IPS-18a (cell line): ENCODE results near the gene NBPF15.
"Not testable (repeated sequence)": the region's sequence is repeated elsewhere in the genome, so short reads cannot be mapped to it uniquely, and the experiment has no call there.

Experiments used
- H3K27ac ChIP-seq: one replicate; pipeline ENCODE4 v1.5.1; 2013; ENCODE audit warnings: low read length
- H3K27me3 ChIP-seq: one replicate; pipeline ENCODE4 v1.6.1; 2013; ENCODE audit warnings: mild to moderate bottlenecking, low read length; ENCODE audit not compliant: control insufficient read depth, insufficient read depth
- H3K36me3 ChIP-seq: one replicate; pipeline ENCODE4 v1.6.1; 2013; ENCODE audit warnings: low read depth, low read length; ENCODE audit not compliant: control insufficient read depth
- H3K4me1 ChIP-seq: one replicate; pipeline ENCODE4 v1.6.1; 2013; ENCODE audit warnings: low read depth, low read length; ENCODE audit not compliant: control insufficient read depth
- H3K4me3 ChIP-seq: one replicate; pipeline ENCODE4 v1.5.1; 2013; ENCODE audit warnings: low read length
- H3K9ac ChIP-seq: one replicate; pipeline ENCODE4 v1.6.1; 2013; ENCODE audit warnings: mild to moderate bottlenecking, low read length, moderate library complexity
- H3K9me3 ChIP-seq: one replicate; pipeline ENCODE4 v1.6.1; 2013; ENCODE audit warnings: low read depth, low read length; ENCODE audit not compliant: control insufficient read depth

NBPF15 gene

DNA sequence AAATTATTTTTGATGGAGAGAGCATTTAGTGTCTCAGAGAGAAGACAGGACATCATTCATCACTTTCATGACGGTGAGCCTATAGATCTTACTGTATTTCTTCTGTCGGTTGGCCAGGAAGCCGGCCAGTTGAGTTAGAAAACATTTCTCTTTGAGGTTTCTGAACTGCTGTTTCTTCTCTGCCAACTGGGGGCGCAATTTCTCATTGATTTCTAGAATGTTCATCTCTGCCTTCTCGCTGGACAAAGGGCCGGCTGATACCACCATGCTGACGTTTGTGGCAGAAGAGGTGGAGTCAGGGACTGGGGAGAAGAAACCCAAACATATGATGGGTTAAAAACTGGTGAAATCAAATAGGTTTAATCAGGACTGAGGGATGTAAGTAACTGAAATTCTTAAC is 21.7 kb downstream of the NBPF15 start:
- not testable (repeated sequence) for H3K27me3 ChIP-seq, H3K36me3 ChIP-seq, H3K4me1 ChIP-seq, H3K27ac ChIP-seq, H3K4me3 ChIP-seq, H3K9me3 ChIP-seq, H3K9ac ChIP-seq

DNA sequence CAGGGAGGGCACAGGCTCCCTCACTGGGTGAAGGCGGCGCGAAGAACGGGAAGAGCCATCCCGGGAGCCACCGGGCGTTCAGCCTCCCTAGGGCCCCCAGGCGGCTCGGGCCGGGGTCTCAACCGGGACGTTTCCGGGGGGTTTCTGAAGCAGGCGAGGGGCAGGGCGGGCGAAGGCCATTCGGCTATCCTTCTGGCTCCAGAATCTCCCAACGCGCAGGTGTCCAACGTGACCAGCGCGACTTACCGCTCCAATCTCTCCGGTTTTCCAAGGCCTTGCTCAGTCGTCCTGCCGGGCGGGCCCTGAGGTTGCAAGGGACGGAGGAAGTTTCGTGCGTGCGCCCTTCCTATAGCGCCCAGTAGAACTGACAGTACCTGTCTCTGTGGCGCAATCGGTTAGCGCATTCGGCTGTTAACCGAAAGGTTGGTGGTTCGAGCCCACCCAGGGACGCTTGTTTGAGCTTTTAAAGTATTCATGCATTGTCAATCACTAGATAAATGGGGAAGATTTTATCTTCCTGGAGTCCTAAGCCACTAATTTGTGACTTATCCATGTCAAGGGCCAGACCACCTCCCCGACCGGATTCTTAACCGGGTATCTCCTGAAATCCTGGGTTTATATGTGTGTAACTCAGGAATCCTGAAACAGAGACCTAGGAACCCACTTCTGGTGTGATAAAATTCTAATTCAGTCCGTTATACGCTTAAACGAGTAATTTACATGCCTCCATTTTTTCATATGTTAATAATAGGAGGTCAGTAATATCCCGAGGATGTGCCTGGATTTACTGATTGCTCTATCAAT is 42.4 kb downstream of the NBPF15 start:
- H3K27me3 ChIP-seq, H3K9me3 ChIP-seq, H3K27ac ChIP-seq, H3K9ac ChIP-seq, H3K36me3 ChIP-seq, H3K4me1 ChIP-seq: not testable (repeated sequence)
- peak overlapping the region; percentile 56 for H3K4me3 ChIP-seq

DNA sequence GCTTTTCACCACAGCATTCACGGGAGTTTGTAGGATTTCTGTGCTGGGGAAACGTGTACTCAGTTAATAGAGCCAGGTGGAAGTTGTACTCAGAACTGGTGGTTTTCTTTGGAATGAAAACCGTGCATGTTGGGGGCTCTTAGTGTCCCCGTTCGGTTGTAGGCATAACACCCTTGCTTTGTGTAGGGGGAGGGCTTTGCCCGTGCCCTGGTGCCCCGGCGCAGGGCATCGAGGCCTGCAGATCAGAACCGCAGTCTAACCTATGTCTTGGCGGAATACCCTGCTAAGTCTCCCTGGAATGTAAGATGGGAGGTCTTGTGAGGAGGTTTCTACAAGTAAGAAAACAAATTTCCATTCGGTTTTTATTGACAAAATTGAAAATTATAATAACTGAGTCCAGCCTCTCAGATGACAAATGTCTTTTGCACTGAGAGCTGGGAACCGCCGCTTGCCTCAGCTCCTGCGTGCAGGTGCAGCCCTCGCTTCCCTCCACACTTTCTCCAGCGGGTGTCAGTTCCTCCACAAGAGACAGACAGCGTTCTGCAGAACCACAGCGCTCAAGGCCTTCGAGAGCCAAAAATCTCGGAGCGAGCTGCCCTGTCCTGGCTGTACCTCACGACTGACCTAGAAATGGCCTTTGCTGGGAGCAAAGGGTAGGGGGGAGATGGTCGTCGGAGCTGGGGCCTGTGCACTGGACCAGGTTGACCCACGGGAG is 47.9 kb downstream of the NBPF15 start:
- not testable (repeated sequence) for H3K27me3 ChIP-seq, H3K9me3 ChIP-seq, H3K4me1 ChIP-seq, H3K27ac ChIP-seq, H3K36me3 ChIP-seq
- H3K9ac ChIP-seq = peak overlapping the region; percentile 39
- H3K4me3 ChIP-seq = peak overlapping the region; percentile 48

DNA sequence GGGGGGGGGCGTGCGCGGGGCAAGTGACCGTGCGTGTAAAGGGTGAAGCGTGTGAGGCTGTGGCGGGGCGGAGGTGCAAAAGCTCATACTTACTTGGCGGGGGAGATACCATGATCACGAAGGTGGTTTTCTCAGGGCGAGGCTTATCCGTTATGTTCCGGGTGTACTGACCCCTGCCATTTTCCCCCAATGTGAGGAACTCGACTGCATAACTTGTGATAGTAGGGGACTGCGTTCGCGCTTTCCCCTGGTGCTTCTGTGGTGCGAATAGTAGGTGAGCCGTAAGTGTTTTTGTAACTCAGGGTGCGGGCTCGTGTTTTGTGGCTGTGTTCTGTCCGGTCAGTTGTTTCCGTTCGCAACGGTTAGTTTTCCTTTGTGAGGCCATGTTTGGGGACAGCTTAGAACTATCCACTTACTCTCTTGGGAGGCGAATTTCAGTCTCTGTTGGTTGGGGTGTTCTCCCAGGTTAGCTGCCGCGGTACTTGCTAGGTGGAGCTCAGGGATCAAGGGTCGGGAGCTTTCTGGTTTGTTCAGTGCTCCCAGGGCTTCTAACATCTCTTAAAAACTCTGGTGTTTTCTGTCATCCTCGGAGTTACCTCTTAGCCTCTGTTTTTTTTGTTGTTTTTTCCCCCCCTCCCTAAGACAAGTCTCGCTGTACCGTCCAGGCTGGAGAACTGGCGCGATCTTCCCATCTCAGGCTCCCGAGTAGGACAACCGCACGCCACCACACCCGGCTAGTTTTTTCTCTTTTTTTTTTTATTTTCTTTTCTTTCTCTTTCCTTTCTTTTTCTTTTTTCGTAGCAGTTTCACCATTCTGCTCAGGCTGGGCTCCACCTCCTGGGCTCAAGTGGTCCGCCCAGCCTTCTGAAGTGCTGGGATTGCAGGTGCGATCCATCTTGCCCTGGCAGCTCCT is 48.7 kb downstream of the NBPF15 start:
- peak overlapping the region; percentile 39 for H3K9ac ChIP-seq

DNA sequence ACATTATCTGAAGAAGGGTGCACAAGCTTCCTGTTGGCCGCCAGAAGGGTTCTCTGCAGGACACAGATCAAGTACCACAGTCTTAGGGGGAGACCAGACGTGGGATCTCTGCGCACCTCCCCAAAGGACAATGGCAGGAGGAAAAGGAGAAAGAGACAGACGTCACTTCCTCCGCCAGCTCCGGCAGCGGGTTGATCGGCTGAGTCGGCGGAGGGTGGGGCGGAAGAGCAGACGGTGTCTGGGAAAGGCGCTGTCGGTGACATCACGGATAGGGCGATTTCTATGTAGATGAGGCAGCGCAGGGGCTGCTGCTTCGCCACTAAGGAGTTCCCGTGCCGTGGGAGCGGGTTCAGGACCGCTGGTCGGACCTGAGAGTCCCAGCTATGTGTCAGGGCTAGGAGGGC is 49.4 kb downstream of the NBPF15 start:
- not testable (repeated sequence) for H3K9me3 ChIP-seq, H3K27ac ChIP-seq, H3K4me1 ChIP-seq, H3K4me3 ChIP-seq, H3K27me3 ChIP-seq, H3K36me3 ChIP-seq, H3K9ac ChIP-seq

More for the DNA sequence above, 48.7 kb downstream of the NBPF15 start:
- H3K27ac ChIP-seq, H3K36me3 ChIP-seq, H3K27me3 ChIP-seq, H3K4me1 ChIP-seq, H3K9me3 ChIP-seq: not testable (repeated sequence)
- H3K4me3 ChIP-seq = peak overlapping the region; percentile 48

DNA sequence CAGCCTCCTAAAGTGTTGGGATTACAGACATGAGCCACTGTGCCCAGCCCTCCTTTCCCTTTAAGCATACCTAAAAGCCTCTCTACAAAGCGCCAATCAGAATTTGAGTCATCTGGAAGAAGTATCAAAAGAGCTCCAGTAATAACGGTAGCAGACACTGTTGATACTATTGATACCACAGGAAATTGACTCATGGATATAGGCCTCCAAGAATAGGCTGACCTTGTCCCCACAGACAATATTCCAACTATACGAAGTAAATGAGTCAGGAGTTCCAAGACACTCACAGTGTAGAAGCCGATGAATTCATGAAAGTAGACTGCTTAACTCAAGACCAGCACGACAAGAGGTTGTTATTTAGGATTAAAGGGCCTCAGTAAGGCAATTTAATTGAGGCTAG is 58.7 kb downstream of the NBPF15 start:
- H3K4me3 ChIP-seq, H3K27me3 ChIP-seq, H3K4me1 ChIP-seq, H3K36me3 ChIP-seq, H3K9ac ChIP-seq, H3K9me3 ChIP-seq, H3K27ac ChIP-seq: not testable (repeated sequence)

DNA sequence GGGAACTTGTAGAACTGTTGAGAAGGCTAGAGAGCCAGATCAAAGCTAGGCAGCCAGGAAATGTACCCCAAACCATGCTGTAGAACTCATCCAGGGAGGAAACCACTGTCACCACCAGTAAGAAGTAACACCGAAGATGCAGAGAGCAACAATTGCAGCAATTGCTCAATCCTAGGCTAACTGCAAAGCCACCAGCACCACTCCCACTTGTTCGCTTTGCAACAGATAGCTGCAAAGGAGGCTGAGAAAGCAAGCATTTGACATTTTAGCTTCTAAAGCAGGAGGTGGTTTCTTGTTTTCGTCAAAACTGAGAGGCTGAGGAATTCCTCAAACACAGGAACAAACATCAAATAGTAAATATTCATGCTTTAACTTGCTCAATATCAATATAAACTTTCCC is 89.8 kb downstream of the NBPF15 start:
- not testable (repeated sequence) for H3K9ac ChIP-seq, H3K4me1 ChIP-seq

More for the DNA sequence above, 89.8 kb downstream of the NBPF15 start:
- H3K9me3 ChIP-seq, H3K36me3 ChIP-seq, H3K4me3 ChIP-seq, H3K27me3 ChIP-seq, H3K27ac ChIP-seq: not testable (repeated sequence)
